Adipocyte (in vitro differentiated cells): Measurements from ENCODE around the gene PFKL.
"Not testable (repeated sequence)": the region's sequence is repeated elsewhere in the genome, so short reads cannot be mapped to it uniquely, and the experiment has no call there.

Source experiments
- DNase-seq: peaks from one replicate; pipeline ENCODE4 v3.0.0-alpha.2; 2015; ENCODE audit warnings: low read depth
- H3K27me3 ChIP-seq: replicated peaks from 2 replicates; pipeline ENCODE4 v1.7.0; 2013; ENCODE audit warnings: mild to moderate bottlenecking, low read length, moderate library complexity; ENCODE audit not compliant: control insufficient read depth, insufficient read depth
- H3K36me3 ChIP-seq: 2 replicates; pipeline ENCODE4 v1.7.0; 2013; ENCODE audit warnings: low read length, mild to moderate bottlenecking, moderate library complexity; ENCODE audit not compliant: control insufficient read depth, insufficient read depth, severe bottlenecking
- H3K4me1 ChIP-seq: 2 replicates; pipeline ENCODE4 v1.7.0; 2013; ENCODE audit warnings: mild to moderate bottlenecking, low read length, moderate library complexity; ENCODE audit not compliant: control insufficient read depth, insufficient read depth
- H3K4me3 ChIP-seq: 2 replicates; pipeline ENCODE4 v1.7.0; 2013; ENCODE audit warnings: mild to moderate bottlenecking, low read length, moderate library complexity
- H3K9ac ChIP-seq: 2 replicates; pipeline ENCODE4 v1.7.0; 2013; ENCODE audit warnings: mild to moderate bottlenecking, low read length, moderate library complexity
- H3K9me3 ChIP-seq: 2 replicates; pipeline ENCODE4 v1.7.0; 2013; ENCODE audit warnings: mild to moderate bottlenecking, low read length, moderate library complexity; ENCODE audit not compliant: control insufficient read depth

The PFKL gene

GRCh38 chr21:44282370-44282769 lies 17.5 kb upstream of the PFKL start:
- Histone ChIP-seq H3K4me3 (no peak overlapping the region), H3K9me3 (no peaks in the 10 kb centered on the region), H3K9ac (no peak overlapping the region), H3K27me3 (peaks cover 24% of the 10 kb centered on the region), H3K36me3 (no peaks in the 10 kb centered on the region), H3K4me1 (no peaks in the 10 kb centered on the region)
- DNase-seq = no peak

- H3K9ac ChIP-seq, H3K4me3 ChIP-seq, DNase-seq, H3K9me3 ChIP-seq, H3K36me3 ChIP-seq, H3K4me1 ChIP-seq: not testable (repeated sequence)
- peaks cover 32% of the 10 kb centered on the region for H3K27me3 ChIP-seq
Observed at GRCh38 chr21:44283211-44283785, 16.6 kb upstream of the PFKL start.

- Histone ChIP-seq H3K4me1 (no peaks in the 10 kb centered on the region), H3K4me3 (no peak overlapping the region), H3K27me3 (peaks cover 34% of the 10 kb centered on the region), H3K9ac (no peak overlapping the region), H3K9me3 (no peaks in the 10 kb centered on the region), H3K36me3 (no peaks in the 10 kb centered on the region)
- no peak for DNase-seq
Observed at GRCh38 chr21:44283948-44284347, 15.9 kb upstream of the PFKL start.

GRCh38 chr21:44285138-44285992 lies 14.5 kb upstream of the PFKL start, which contains the start of gene AIRE:
AIRE (plus strand) TSS chr21:44285876; CDS start chr21:44286007, 131 bp downstream.
- no peak within 1 kb of the TSS for H3K9ac ChIP-seq
- H3K4me1 ChIP-seq = no peaks in the 10 kb centered on the region
- H3K36me3 ChIP-seq = no peaks in the 10 kb centered on the region
- DNase-seq = peak; percentile 54
- H3K9me3 ChIP-seq = no peaks in the 10 kb centered on the region
- H3K4me3 ChIP-seq = no peak within 1 kb of the TSS
- H3K27me3 ChIP-seq = peaks cover 29% of the 10 kb centered on the region

GRCh38 chr21:44286086-44286715 lies 13.7 kb upstream of the PFKL start:
- Histone ChIP-seq H3K9me3 (no peaks in the 10 kb centered on the region), H3K4me1 (no peaks in the 10 kb centered on the region), H3K9ac (no peak overlapping the region), H3K36me3 (no peaks in the 10 kb centered on the region), H3K4me3 (no peak overlapping the region), H3K27me3 (peaks cover 29% of the 10 kb centered on the region)
- no peak for DNase-seq

GRCh38 chr21:44286716-44287632 lies 12.9 kb upstream of the PFKL start:
- no peak for DNase-seq
- peaks cover 26% of the 10 kb centered on the region for H3K27me3 ChIP-seq
- no peaks in the 10 kb centered on the region for H3K9me3 ChIP-seq
- no peak overlapping the region for H3K9ac ChIP-seq
- no peaks in the 10 kb centered on the region for H3K36me3 ChIP-seq
- H3K4me1 ChIP-seq = no peaks in the 10 kb centered on the region
- H3K4me3 ChIP-seq = no peak overlapping the region

GRCh38 chr21:44288251-44289110 lies 11.4 kb upstream of the PFKL start:
- peaks cover 25% of the 10 kb centered on the region for H3K27me3 ChIP-seq

GRCh38 chr21:44289381-44290010 lies 10.4 kb upstream of the PFKL start:
- no peak overlapping the region for H3K4me3 ChIP-seq
- no peaks in the 10 kb centered on the region for H3K36me3 ChIP-seq
- no peak for DNase-seq
- H3K9me3 ChIP-seq = no peaks in the 10 kb centered on the region
- H3K4me1 ChIP-seq = peaks cover 3% of the 10 kb centered on the region
- H3K9ac ChIP-seq = no peak overlapping the region
- peaks cover 25% of the 10 kb centered on the region for H3K27me3 ChIP-seq

More at GRCh38 chr21:44288251-44289110, 11.4 kb upstream of the PFKL start:
- Histone ChIP-seq H3K4me3 (no peak overlapping the region), H3K9ac (no peak overlapping the region), H3K36me3 (no peaks in the 10 kb centered on the region), H3K9me3 (no peaks in the 10 kb centered on the region), H3K4me1 (no peaks in the 10 kb centered on the region)
- no peak for DNase-seq

- Histone ChIP-seq H3K9ac (no peak overlapping the region), H3K27me3 (peaks cover 17% of the 10 kb centered on the region), H3K36me3 (no peaks in the 10 kb centered on the region), H3K4me3 (no peak overlapping the region), H3K9me3 (no peaks in the 10 kb centered on the region), H3K4me1 (peaks cover 10% of the 10 kb centered on the region)
- no peak for DNase-seq
Observed at GRCh38 chr21:44290327-44291077, 9.4 kb upstream of the PFKL start.
